Muscle of leg (tissue), 11 donors: ENCODE results near the gene ITSN1. TPM values are rescaled to one million over a fixed set of nuclear protein-coding genes. Genes with fewer than 3 reads are reported as not detected.
A peak's percentile ranks its signal among the peaks of the same experiment; 100 is the strongest.
"Not testable (repeated sequence)": the region's sequence is repeated elsewhere in the genome, so short reads cannot be mapped to it uniquely, and the experiment has no call there.

ENCODE experiments used
- DNase-seq: peaks from one replicate; pipeline ENCODE4 v3.0.0; 2013
- H3K27ac ChIP-seq: one replicate; pipeline ENCODE4 v1.5.1; 2013; ENCODE audit warnings: mild to moderate bottlenecking, low read length, control low read depth
- H3K27me3 ChIP-seq: one replicate; pipeline ENCODE4 v1.6.1; 2013; ENCODE audit warnings: low read length; ENCODE audit not compliant: control insufficient read depth, insufficient read depth
- H3K36me3 ChIP-seq: one replicate; pipeline ENCODE4 v1.6.1; 2013; ENCODE audit warnings: low read length; ENCODE audit not compliant: control insufficient read depth, insufficient read depth
- H3K4me1 ChIP-seq: one replicate; pipeline ENCODE4 v1.6.1; 2013; ENCODE audit warnings: low read length; ENCODE audit not compliant: control insufficient read depth, insufficient read depth
- H3K4me3 ChIP-seq: one replicate; pipeline ENCODE4 v1.5.1; 2013; ENCODE audit warnings: low read length, control low read depth
- H3K9me3 ChIP-seq: replicated peaks from 2 replicates; pipeline ENCODE4 v1.6.1; 2013; ENCODE audit warnings: low read depth, low read length; ENCODE audit not compliant: control insufficient read depth
- WGBS: methylation state at CpG from one replicate; pipeline ENCODE4 v1.1.5; 2013; ENCODE audit warnings: missing lambda C conversion rate; ENCODE audit not compliant: insufficient coverage; 5-methylcytosine and 5-hydroxymethylcytosine counted together
- polyA plus RNA-seq, 8 donors: library from polyadenylated mRNA; unstranded; fragments of 120-200 nt; gene quantifications; one replicate each; pipeline versions ENCODE4 v1.2.1 to v1.2.3, GENCODE V29; 2013; ENCODE audit warnings: inconsistent platforms in 1 of 8, low replicate concordance in 1 of 8; ENCODE audit not compliant: insufficient read length in 8 of 8, insufficient read depth in 1 of 8
- total RNA-seq: library from RNA; stranded (reverse); fragments of 120-200 nt; gene quantifications from one replicate; pipeline ENCODE4 v1.2.4, GENCODE V29; 2013

The ITSN1 gene
- total and polyA plus RNA-seq, 9 donors = 26.1 to 42.6 (median 32.1) TPM

DNA sequence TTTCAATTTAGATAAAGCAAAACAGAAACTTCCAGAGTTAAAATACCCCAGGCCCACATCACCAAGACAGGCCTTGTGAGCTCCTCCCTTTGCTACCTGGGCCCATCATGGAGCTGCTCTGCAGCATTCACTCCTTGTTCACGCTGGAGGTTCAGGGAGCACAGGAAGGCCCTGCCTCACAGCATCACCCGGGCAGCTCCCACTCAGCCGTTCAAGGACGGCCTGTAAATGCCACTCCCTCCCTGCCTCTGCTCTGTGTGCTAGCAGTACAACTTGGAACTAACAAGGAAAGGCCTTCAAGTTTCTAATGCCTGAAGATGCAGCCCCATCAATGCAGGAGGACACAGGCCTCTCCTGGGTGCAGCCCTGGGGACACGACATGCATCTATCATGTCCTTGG lies 261.7 kb downstream of the ITSN1 start:
- H3K4me1 ChIP-seq = peaks cover 2% of the 10 kb centered on the region
- H3K9me3 ChIP-seq = no peaks in the 10 kb centered on the region
- DNase-seq = no peak
- no peaks in the 10 kb centered on the region for H3K27me3 ChIP-seq
- H3K27ac ChIP-seq = no peak overlapping the region
- WGBS = 90% methylated on average over 5 of the region's 5 CpGs
- H3K4me3 ChIP-seq = no peak overlapping the region
- H3K36me3 ChIP-seq = peaks cover 68% of the 10 kb centered on the region

DNA sequence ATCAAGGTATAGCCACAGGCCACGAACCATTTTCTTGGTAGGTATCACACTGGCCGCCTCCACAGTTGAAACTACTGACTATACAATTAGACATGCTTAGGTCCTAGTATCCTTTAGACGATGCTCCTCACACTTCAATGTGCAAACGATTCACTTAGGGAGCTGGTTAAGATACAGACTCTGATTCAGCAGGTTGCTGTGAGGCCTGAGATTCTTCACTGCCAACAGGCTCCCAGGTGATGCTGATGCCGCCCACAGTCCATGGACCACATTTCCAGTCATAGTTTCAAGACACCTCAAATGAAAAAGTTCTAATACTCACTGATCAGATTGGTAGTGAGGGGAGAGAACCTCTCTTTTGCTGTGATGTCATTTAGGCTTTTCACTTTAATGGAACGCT lies 266.5 kb downstream of the ITSN1 start:
- no peak for DNase-seq
- Histone ChIP-seq H3K4me3 (no peak overlapping the region), H3K27ac (no peak overlapping the region), H3K27me3 (no peaks in the 10 kb centered on the region), H3K9me3 (no peaks in the 10 kb centered on the region), H3K4me1 (no peaks in the 10 kb centered on the region), H3K36me3 (peaks cover 82% of the 10 kb centered on the region)
- 94% methylated on average over 3 of the region's 6 CpGs for WGBS

DNA sequence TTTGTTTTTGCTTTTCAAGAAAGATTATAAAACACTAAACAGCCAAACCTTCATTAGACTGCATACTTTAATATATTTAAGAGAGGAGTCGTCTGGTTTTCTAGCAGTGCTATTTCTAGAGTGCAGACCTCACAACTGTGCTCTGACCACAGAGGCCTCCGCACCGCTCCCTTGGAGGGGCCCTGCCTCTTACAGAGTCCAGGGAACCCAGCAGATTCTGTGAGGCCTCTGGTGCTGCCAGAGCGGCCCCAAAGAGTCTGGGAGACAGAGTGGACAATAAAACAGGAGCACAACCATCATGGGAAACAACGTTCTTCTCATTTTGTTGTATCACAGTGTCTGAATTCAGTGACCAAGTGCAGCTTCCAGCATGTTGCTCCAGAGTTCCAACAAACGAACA lies 267.5 kb downstream of the ITSN1 start:
- Histone ChIP-seq H3K4me3 (no peak overlapping the region), H3K27ac (no peak overlapping the region), H3K27me3 (no peaks in the 10 kb centered on the region), H3K36me3 (peaks cover 75% of the 10 kb centered on the region), H3K4me1 (peaks cover 6% of the 10 kb centered on the region), H3K9me3 (no peaks in the 10 kb centered on the region)
- DNase-seq = no peak
- 84% methylated on average over 5 of the region's 6 CpGs for WGBS

DNA sequence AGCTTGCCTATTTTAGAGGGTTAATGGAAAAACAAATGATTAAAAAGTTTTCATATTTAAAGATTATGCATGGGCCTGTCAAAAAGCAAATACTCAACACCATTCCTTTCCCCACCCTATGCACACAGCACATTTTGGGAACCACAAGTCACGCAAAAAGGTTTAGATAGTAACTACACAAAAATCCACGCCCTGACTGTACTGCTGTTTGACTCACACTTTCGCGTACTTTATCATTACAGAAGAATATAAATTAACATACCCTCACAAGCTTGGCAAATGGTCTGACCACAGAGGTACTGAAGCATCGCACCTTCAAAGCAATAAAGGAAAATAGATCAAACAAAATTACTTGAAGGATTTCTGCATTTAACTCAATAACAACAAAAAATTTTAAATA lies 271.9 kb downstream of the ITSN1 start:
- no peaks in the 10 kb centered on the region for H3K9me3 ChIP-seq
- no peak overlapping the region for H3K27ac ChIP-seq
- H3K4me1 ChIP-seq = peaks cover 12% of the 10 kb centered on the region
- peaks cover 34% of the 10 kb centered on the region for H3K36me3 ChIP-seq
- H3K27me3 ChIP-seq = no peaks in the 10 kb centered on the region
- no peak overlapping the region for H3K4me3 ChIP-seq
- WGBS = 96% methylated on average over 4 of the region's 5 CpGs
- DNase-seq = no peak

DNA sequence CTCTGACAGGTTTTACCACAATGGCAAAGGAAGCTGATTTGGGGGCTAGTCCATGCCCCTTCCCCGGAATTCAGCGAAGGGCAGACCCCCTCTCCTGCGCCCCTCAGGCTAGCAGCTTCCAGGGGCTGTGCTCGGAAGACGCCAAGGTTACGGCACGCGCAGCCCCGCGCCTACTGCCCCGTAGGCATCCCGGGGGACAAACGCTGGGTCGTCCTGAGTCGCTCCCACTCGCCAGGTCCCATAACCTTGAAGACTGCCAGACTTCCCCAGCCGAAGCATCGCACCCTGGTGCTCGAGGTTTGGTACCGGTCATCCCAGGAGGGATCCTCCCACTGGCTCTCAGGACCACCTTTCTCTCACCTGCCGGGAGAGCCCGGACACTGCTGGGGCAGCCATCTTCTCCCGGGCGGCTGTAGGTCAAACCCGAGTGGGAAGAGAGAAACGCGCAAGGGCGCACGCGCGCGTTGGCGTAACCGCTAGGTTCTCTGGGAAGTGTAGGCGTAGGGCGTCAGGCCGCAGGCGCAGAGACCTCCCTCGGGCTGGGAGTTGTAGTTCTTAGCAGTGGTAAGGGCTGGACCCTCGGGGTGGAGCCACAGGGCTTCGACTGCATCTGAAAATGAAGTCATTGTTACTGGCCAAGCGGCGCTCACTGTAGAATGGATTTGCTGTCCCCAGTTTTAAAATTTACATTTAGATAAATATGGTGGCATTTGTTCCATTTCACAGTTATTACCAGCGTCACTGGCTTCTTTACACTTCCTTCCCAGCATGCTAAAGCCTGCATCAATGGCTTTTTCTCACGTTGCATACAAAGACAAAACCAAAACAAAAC lies 273.3 kb downstream of the ITSN1 start, which contains the start of gene ATP5PO:
ATP5PO (minus strand) TSS at position 437 of the 832 bp plus-strand sequence; CDS start at position 396, 41 bp downstream.
- DNase-seq = peak; percentile 99
- peak within 1 kb of the TSS; percentile 80 for H3K27ac ChIP-seq
- no peaks in the 10 kb centered on the region for H3K9me3 ChIP-seq
- no peaks in the 10 kb centered on the region for H3K27me3 ChIP-seq
- peak within 1 kb of the TSS; percentile 99 for H3K4me3 ChIP-seq
- under 1% methylated on average over 41 of the region's 45 CpGs for WGBS
- H3K36me3 ChIP-seq = peaks cover 23% of the 10 kb centered on the region
- peaks cover 12% of the 10 kb centered on the region for H3K4me1 ChIP-seq

DNA sequence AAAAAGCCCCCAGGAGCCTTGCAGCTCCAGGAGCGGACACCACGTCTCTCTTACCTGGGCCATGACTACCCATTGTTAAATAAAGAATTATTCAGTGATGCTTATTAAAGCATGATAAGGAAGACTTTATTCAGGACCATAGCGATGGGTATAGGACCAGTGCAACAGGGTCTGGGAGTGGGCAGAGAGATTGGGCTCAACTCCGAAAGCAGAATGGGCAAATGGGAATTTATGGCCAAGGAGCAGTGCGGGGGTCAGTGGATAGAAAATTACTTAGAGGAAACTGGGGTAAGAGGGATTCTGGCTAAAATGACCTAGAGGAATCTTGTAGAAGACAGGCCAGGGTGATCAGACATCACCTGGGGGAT lies 273.9 kb downstream of the ITSN1 start:
- DNase-seq = no peak
- Histone ChIP-seq H3K36me3 (peaks cover 19% of the 10 kb centered on the region), H3K4me1 (peaks cover 12% of the 10 kb centered on the region), H3K27ac (peak overlapping the region; percentile 74), H3K4me3 (peak overlapping the region; percentile 99), H3K27me3 (no peaks in the 10 kb centered on the region), H3K9me3 (no peaks in the 10 kb centered on the region)
- 84% methylated on average over 3 of the region's 5 CpGs for WGBS

DNA sequence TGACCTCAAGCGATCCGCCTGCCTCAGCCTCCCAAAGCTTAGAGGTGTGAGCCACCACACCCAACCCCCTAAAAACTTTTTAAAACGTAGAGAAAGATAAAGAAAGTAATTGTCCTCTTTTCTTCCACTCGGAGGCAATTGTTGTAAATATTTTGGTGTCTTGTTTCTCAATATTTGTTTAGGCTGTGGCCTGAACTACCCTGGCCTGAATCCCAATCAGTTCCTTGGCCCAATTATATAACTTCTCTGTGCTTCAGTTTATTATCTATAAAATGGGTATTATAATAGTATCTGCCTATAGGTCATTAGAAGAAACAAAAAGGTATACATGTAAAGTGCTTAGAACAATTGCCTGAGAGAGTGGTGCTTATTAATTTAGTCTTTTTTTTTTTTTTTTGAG lies 275.1 kb downstream of the ITSN1 start:
- no peak overlapping the region for H3K27ac ChIP-seq
- no peak for DNase-seq
- no CpG with 5 or more reads among the region's 4 CpGs for WGBS

DNA sequence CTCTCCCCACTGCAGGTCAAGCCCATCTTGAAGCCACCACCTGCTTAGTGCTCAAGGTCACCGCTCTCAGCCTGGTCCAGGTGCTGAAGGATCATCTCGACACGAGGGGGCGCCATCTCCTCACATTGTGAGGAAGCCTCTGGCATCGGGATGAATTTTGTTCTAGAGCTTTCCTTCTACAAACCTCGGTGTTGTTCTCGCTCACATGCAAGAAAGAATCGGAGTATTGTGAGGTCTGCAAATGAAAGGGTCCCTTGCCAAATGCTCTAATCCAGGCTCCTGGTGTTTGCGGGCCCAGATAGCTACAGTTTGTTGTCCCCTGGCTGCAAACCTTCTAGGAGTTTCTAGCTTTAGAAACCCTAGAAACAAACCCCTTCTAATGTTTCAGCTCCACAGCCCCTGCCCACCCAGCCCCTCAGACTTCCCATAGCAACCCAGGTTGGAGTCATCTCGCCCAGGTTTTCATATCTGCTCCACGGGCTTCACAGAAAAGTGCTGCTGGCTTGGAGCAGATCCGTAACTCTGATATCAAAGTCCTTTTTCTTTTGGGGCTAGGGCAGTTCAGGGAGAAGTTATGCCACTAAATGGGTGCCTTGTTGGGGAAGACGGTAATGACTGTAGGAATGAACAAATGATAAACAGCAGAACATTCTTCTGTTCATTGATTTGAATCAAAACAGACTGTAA lies 281.9 kb downstream of the ITSN1 start:
- Histone ChIP-seq H3K36me3 (no peaks in the 10 kb centered on the region), H3K27ac (no peak overlapping the region), H3K9me3 (no peaks in the 10 kb centered on the region), H3K4me1 (peaks cover 5% of the 10 kb centered on the region), H3K27me3 (no peaks in the 10 kb centered on the region), H3K4me3 (no peak overlapping the region)
- 30% methylated on average over 6 of the region's 13 CpGs for WGBS
- peak; percentile 88 for DNase-seq

More for the DNA sequence above, 275.1 kb downstream of the ITSN1 start:
- no peak overlapping the region for H3K4me3 ChIP-seq
- peaks cover 12% of the 10 kb centered on the region for H3K4me1 ChIP-seq
- H3K36me3 ChIP-seq = peaks cover 13% of the 10 kb centered on the region
- H3K27me3 ChIP-seq = no peaks in the 10 kb centered on the region
- no peaks in the 10 kb centered on the region for H3K9me3 ChIP-seq

DNA sequence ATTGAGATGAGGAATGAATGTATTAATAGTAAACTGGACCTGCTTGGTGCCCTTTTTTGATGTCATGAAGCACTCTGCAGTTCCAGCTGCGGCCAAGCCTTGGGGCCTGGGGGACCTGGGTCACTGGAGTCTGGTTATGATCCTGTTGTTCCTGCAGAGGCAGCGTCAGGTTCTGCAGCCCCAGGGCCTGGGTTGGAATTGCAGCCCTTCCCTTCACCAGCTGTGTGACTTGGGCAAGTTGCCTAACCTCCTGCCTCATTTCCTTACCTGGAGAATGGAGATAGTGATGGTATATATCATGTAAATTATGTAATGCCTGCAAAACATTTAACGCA lies 282.4 kb downstream of the ITSN1 start:
- H3K27me3 ChIP-seq = no peaks in the 10 kb centered on the region
- H3K4me3 ChIP-seq = no peak overlapping the region
- H3K9me3 ChIP-seq = no peaks in the 10 kb centered on the region
- no peak overlapping the region for H3K27ac ChIP-seq
- DNase-seq = no peak
- H3K36me3 ChIP-seq = no peaks in the 10 kb centered on the region
- WGBS = 50% methylated on average over 1 of the region's 3 CpGs
- peaks cover 5% of the 10 kb centered on the region for H3K4me1 ChIP-seq

DNA sequence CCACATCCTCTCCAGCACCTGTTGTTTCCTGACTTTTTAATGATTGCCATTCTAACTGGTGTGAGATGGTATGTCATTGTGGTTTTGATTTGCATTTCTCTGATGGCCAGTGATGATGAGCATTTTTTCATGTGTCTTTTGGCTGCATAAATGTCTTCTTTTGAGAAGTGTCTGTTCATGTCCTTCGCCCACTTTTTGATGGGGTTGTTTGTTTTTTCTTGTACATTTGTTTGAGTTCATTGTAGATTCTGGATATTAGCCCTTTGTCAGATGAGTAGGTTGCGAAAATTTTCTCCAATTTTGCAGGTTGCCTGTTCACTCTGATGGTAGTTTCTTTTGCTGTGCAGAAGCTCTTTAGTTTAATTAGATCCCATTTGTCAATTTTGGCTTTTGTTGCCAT lies 283.9 kb downstream of the ITSN1 start:
- not testable (repeated sequence) for H3K4me3 ChIP-seq, H3K4me1 ChIP-seq, H3K9me3 ChIP-seq, H3K27ac ChIP-seq, H3K27me3 ChIP-seq, H3K36me3 ChIP-seq, DNase-seq
- WGBS = no CpG with 5 or more reads among the region's 2 CpGs
